Measurements from ENCODE around the gene SHISA7.
"Not testable (repeated sequence)": the region's sequence is repeated elsewhere in the genome, so short reads cannot be mapped to it uniquely, and the experiment has no call there.

The SHISA7 gene

GRCh38 chr19:55443824-55444480 is 852 bp upstream of the SHISA7 start:
- DNase-seq: no peak

- DNase-seq: no peak
Measured at GRCh38 chr19:55442372-55442961, 633 bp downstream of the SHISA7 start.

GRCh38 chr19:55441692-55442321 is 1.3 kb downstream of the SHISA7 start:
- no peak for DNase-seq

GRCh38 chr19:55441319-55441691 is 1.8 kb downstream of the SHISA7 start:
- no peak for DNase-seq

- DNase-seq: no peak
Measured at GRCh38 chr19:55440411-55441105, 2.5 kb downstream of the SHISA7 start.

- no peak for DNase-seq
Measured at GRCh38 chr19:55439052-55439451, 4.0 kb downstream of the SHISA7 start.

- no peak for DNase-seq
Measured at GRCh38 chr19:55437410-55437809, 5.7 kb downstream of the SHISA7 start.

GRCh38 chr19:55436847-55437246 is 6.3 kb downstream of the SHISA7 start:
- DNase-seq: no peak

- no peak for DNase-seq
Measured at GRCh38 chr19:55435020-55435419, 8.1 kb downstream of the SHISA7 start.

- DNase-seq: no peak
Measured at GRCh38 chr19:55434356-55434919, 8.7 kb downstream of the SHISA7 start.

- DNase-seq: no peak
Measured at GRCh38 chr19:55433292-55433691, 9.8 kb downstream of the SHISA7 start.

GRCh38 chr19:55432241-55432959 is 10.7 kb downstream of the SHISA7 start:
- no peak for DNase-seq

- no peak for DNase-seq
Measured at GRCh38 chr19:55431183-55431582, 11.9 kb downstream of the SHISA7 start.

- DNase-seq: no peak
Measured at GRCh38 chr19:55426042-55426441, 17.1 kb downstream of the SHISA7 start.

- no peak for DNase-seq
Measured at GRCh38 chr19:55424518-55424917, 18.6 kb downstream of the SHISA7 start.

- DNase-seq: no peak
Measured at GRCh38 chr19:55423225-55424005, 19.7 kb downstream of the SHISA7 start.

- not testable (repeated sequence) for DNase-seq
Measured at GRCh38 chr19:55421281-55421680, 21.8 kb downstream of the SHISA7 start.

- no peak for DNase-seq
Measured at GRCh38 chr19:55419624-55420236, 23.4 kb downstream of the SHISA7 start.

GRCh38 chr19:55419103-55419502 is 24.0 kb downstream of the SHISA7 start:
- DNase-seq: no peak

- DNase-seq: peak; percentile 41 to 63
Measured at GRCh38 chr19:55418185-55418584, 24.9 kb downstream of the SHISA7 start.

- DNase-seq: no peak
Measured at GRCh38 chr19:55410168-55410567, 32.9 kb downstream of the SHISA7 start.

GRCh38 chr19:55409179-55409578 is 33.9 kb downstream of the SHISA7 start:
- not testable (repeated sequence) for DNase-seq
